Measurements from ENCODE around the gene ATG16L1.

Gene ATG16L1

GRCh38 chr2:233235977-233236376, 15.5 kb upstream of the ATG16L1 start:
- Histone ChIP-seq H3K14ac (ENCODE audit: low read length in 2 of 2) (no peak overlapping the region), H3K9me3 (ENCODE audit: control insufficient read depth, low read length) (peaks cover 2% of the 10 kb centered on the region), H3K27ac (ENCODE audit: low read length, poor library complexity, severe bottlenecking) (no peak overlapping the region), H3K27me3 (ENCODE audit: control insufficient read depth in 1 of 2, insufficient read depth in 1 of 2, low read length in 2 of 2) (peaks cover 0 to 22% of the 10 kb centered on the region in 2 experiments), H3K79me1 (replicated peaks; ENCODE audit: low read length, poor library complexity, severe bottlenecking) (no peaks in the 10 kb centered on the region), H2BK5ac (ENCODE audit: low read depth, low read length, poor library complexity, severe bottlenecking) (no peak overlapping the region), H3K4me1 (ENCODE audit: control insufficient read depth, insufficient read depth, low read depth, low read length) (no peaks in the 10 kb centered on the region), H2BK12ac (ENCODE audit: low read length in 2 of 2) (no peak overlapping the region), H3K4ac (ENCODE audit: low read depth in 1 of 2, low read length in 2 of 2) (no peak overlapping the region), H2AK5ac (ENCODE audit: low read length, severe bottlenecking) (no peak overlapping the region), H3K4me2 (ENCODE audit: low read length, poor library complexity, severe bottlenecking) (no peak overlapping the region), H2AFZ (ENCODE audit: low read depth, low read length) (no peak overlapping the region), H3K36me3 (ENCODE audit: control insufficient read depth in 1 of 2, insufficient read depth in 2 of 2, low read depth in 1 of 2, low read length in 2 of 2) (no peaks in the 10 kb centered on the region), H3K18ac (ENCODE audit: low read depth in 1 of 2, low read length in 2 of 2) (no peak overlapping the region), H2BK15ac (ENCODE audit: low read depth, poor library complexity, severe bottlenecking) (no peak overlapping the region), H4K91ac (ENCODE audit: low read length) (no peak overlapping the region), H2BK120ac (ENCODE audit: low read depth, low read length) (no peak overlapping the region), H4K8ac (ENCODE audit: low read length) (no peak overlapping the region), H3K4me3 (ENCODE audit: insufficient read depth in 1 of 2, low read depth in 1 of 2, low read length in 2 of 2) (no peak overlapping the region), H3K23ac (ENCODE audit: low read length in 2 of 2) (no peak overlapping the region), H3K9ac (ENCODE audit: low read length) (no peak overlapping the region)
- WGBS: 62% methylated on average over 7 of the region's 9 CpGs
- no peak for DNase-seq

GRCh38 chr2:233236820-233237589, 14.5 kb upstream of the ATG16L1 start:
- Histone ChIP-seq H3K14ac (ENCODE audit: low read length in 2 of 2) (no peak overlapping the region), H3K4me3 (ENCODE audit: insufficient read depth in 1 of 2, low read depth in 1 of 2, low read length in 2 of 2) (no peak overlapping the region), H3K27ac (ENCODE audit: low read length, poor library complexity, severe bottlenecking) (no peak overlapping the region), H4K91ac (ENCODE audit: low read length) (no peak overlapping the region), H2BK120ac (ENCODE audit: low read depth, low read length) (no peak overlapping the region), H3K9me3 (ENCODE audit: control insufficient read depth, low read length) (peaks cover 2% of the 10 kb centered on the region), H3K4ac (ENCODE audit: low read depth in 1 of 2, low read length in 2 of 2) (no peak overlapping the region), H3K36me3 (ENCODE audit: control insufficient read depth in 1 of 2, insufficient read depth in 2 of 2, low read depth in 1 of 2, low read length in 2 of 2) (no peaks in the 10 kb centered on the region), H2BK15ac (ENCODE audit: low read depth, poor library complexity, severe bottlenecking) (no peak overlapping the region), H3K27me3 (ENCODE audit: control insufficient read depth in 1 of 2, insufficient read depth in 1 of 2, low read length in 2 of 2) (peaks cover 0 to 17% of the 10 kb centered on the region in 2 experiments), H2AK5ac (ENCODE audit: low read length, severe bottlenecking) (no peak overlapping the region), H2BK12ac (ENCODE audit: low read length in 2 of 2) (no peak overlapping the region), H3K9ac (ENCODE audit: low read length) (no peak overlapping the region), H3K79me1 (replicated peaks; ENCODE audit: low read length, poor library complexity, severe bottlenecking) (no peaks in the 10 kb centered on the region), H3K4me2 (ENCODE audit: low read length, poor library complexity, severe bottlenecking) (no peak overlapping the region), H2BK5ac (ENCODE audit: low read depth, low read length, poor library complexity, severe bottlenecking) (no peak overlapping the region), H3K23ac (ENCODE audit: low read length in 2 of 2) (no peak overlapping the region), H4K8ac (ENCODE audit: low read length) (no peak overlapping the region), H2AFZ (ENCODE audit: low read depth, low read length) (no peak overlapping the region), H3K18ac (ENCODE audit: low read depth in 1 of 2, low read length in 2 of 2) (no peak overlapping the region), H3K4me1 (ENCODE audit: control insufficient read depth, insufficient read depth, low read depth, low read length) (no peaks in the 10 kb centered on the region)
- WGBS: 78% methylated on average over 6 of the region's 7 CpGs
- no peak for DNase-seq

- no peak overlapping the region for H4K8ac ChIP-seq (ENCODE audit: low read length)
- no peaks in the 10 kb centered on the region for H3K79me1 ChIP-seq (replicated peaks; ENCODE audit: low read length, poor library complexity, severe bottlenecking)
- H3K36me3 ChIP-seq (ENCODE audit: control insufficient read depth in 1 of 2, insufficient read depth in 2 of 2, low read depth in 1 of 2, low read length in 2 of 2): no peaks in the 10 kb centered on the region
- no peak overlapping the region for H2BK120ac ChIP-seq (ENCODE audit: low read depth, low read length)
- no peak overlapping the region for H3K9ac ChIP-seq (ENCODE audit: low read length)
- no peak overlapping the region for H2BK15ac ChIP-seq (ENCODE audit: low read depth, poor library complexity, severe bottlenecking)
- no peak for DNase-seq
- H3K4me3 ChIP-seq (ENCODE audit: insufficient read depth in 1 of 2, low read depth in 1 of 2, low read length in 2 of 2): no peak overlapping the region
- peaks cover 0 to 12% of the 10 kb centered on the region in 2 experiments for H3K27me3 ChIP-seq (ENCODE audit: control insufficient read depth in 1 of 2, insufficient read depth in 1 of 2, low read length in 2 of 2)
- no peak overlapping the region for H2BK12ac ChIP-seq (ENCODE audit: low read length in 2 of 2)
- H3K9me3 ChIP-seq (ENCODE audit: control insufficient read depth, low read length): peaks cover 2% of the 10 kb centered on the region
- H2AK5ac ChIP-seq (ENCODE audit: low read length, severe bottlenecking): no peak overlapping the region
- no peak overlapping the region for H4K91ac ChIP-seq (ENCODE audit: low read length)
- WGBS: 60% methylated on average over 1 of the region's 2 CpGs
- no peak overlapping the region for H3K14ac ChIP-seq (ENCODE audit: low read length in 2 of 2)
- no peaks in the 10 kb centered on the region for H3K4me1 ChIP-seq (ENCODE audit: control insufficient read depth, insufficient read depth, low read depth, low read length)
- H3K4me2 ChIP-seq (ENCODE audit: low read length, poor library complexity, severe bottlenecking): no peak overlapping the region
- no peak overlapping the region for H3K27ac ChIP-seq (ENCODE audit: low read length, poor library complexity, severe bottlenecking)
- no peak overlapping the region for H2BK5ac ChIP-seq (ENCODE audit: low read depth, low read length, poor library complexity, severe bottlenecking)
- H3K4ac ChIP-seq (ENCODE audit: low read depth in 1 of 2, low read length in 2 of 2): no peak overlapping the region
- no peak overlapping the region for H2AFZ ChIP-seq (ENCODE audit: low read depth, low read length)
- no peak overlapping the region for H3K18ac ChIP-seq (ENCODE audit: low read depth in 1 of 2, low read length in 2 of 2)
- H3K23ac ChIP-seq (ENCODE audit: low read length in 2 of 2): no peak overlapping the region
Measured at GRCh38 chr2:233240897-233241296, 10.6 kb upstream of the ATG16L1 start.

- H3K27ac ChIP-seq (ENCODE audit: low read length, poor library complexity, severe bottlenecking): no peak overlapping the region
- no peak overlapping the region for H3K4me3 ChIP-seq (ENCODE audit: insufficient read depth in 1 of 2, low read depth in 1 of 2, low read length in 2 of 2)
- H3K9ac ChIP-seq (ENCODE audit: low read length): no peak overlapping the region
- H4K8ac ChIP-seq (ENCODE audit: low read length): no peak overlapping the region
- H3K14ac ChIP-seq (ENCODE audit: low read length in 2 of 2): no peak overlapping the region
- peaks cover 2% of the 10 kb centered on the region for H3K9me3 ChIP-seq (ENCODE audit: control insufficient read depth, low read length)
- H3K4me1 ChIP-seq (ENCODE audit: control insufficient read depth, insufficient read depth, low read depth, low read length): no peaks in the 10 kb centered on the region
- no peak overlapping the region for H3K23ac ChIP-seq (ENCODE audit: low read length in 2 of 2)
- no peak for DNase-seq
- H2BK15ac ChIP-seq (ENCODE audit: low read depth, poor library complexity, severe bottlenecking): no peak overlapping the region
- H3K36me3 ChIP-seq (ENCODE audit: control insufficient read depth in 1 of 2, insufficient read depth in 2 of 2, low read depth in 1 of 2, low read length in 2 of 2): no peaks in the 10 kb centered on the region
- H3K4me2 ChIP-seq (ENCODE audit: low read length, poor library complexity, severe bottlenecking): no peak overlapping the region
- no peak overlapping the region for H2BK12ac ChIP-seq (ENCODE audit: low read length in 2 of 2)
- no peak overlapping the region for H3K18ac ChIP-seq (ENCODE audit: low read depth in 1 of 2, low read length in 2 of 2)
- no peak overlapping the region for H3K4ac ChIP-seq (ENCODE audit: low read depth in 1 of 2, low read length in 2 of 2)
- H3K79me1 ChIP-seq (replicated peaks; ENCODE audit: low read length, poor library complexity, severe bottlenecking): no peaks in the 10 kb centered on the region
- H3K27me3 ChIP-seq (ENCODE audit: control insufficient read depth in 1 of 2, insufficient read depth in 1 of 2, low read length in 2 of 2): peaks cover 0 to 12% of the 10 kb centered on the region in 2 experiments
- no peak overlapping the region for H2BK120ac ChIP-seq (ENCODE audit: low read depth, low read length)
- H2AFZ ChIP-seq (ENCODE audit: low read depth, low read length): no peak overlapping the region
- no peak overlapping the region for H4K91ac ChIP-seq (ENCODE audit: low read length)
- H2BK5ac ChIP-seq (ENCODE audit: low read depth, low read length, poor library complexity, severe bottlenecking): no peak overlapping the region
- 88% methylated on average over 3 of the region's 3 CpGs for WGBS
- no peak overlapping the region for H2AK5ac ChIP-seq (ENCODE audit: low read length, severe bottlenecking)
Measured at GRCh38 chr2:233241803-233242202, 9.7 kb upstream of the ATG16L1 start.
